Mucosa of descending colon (tissue), 3 donors: ENCODE data around the gene RAP2A. TPM values are rescaled to one million over a fixed set of nuclear protein-coding genes. Genes with fewer than 3 reads are reported as not detected.

Experiments used
- ATAC-seq: fragments of 200-7000 bp; cut with Tn5 transposase; one replicate; pipeline ENCODE4 v1.9.1; 2020; ENCODE audit warnings: mild to moderate bottlenecking, moderate library complexity
- DNase-seq, 3 donors: peaks; one replicate each; pipeline ENCODE4 v3.0.0-alpha.2; 2020
- H3K36me3 ChIP-seq: fragments of 200-600 bp; one replicate; pipeline ENCODE4 v1.8.0; 2021; ENCODE audit warnings: low read depth, mild to moderate bottlenecking
- H3K4me1 ChIP-seq: fragments of 200-600 bp; one replicate; pipeline ENCODE4 v1.8.0; 2021; ENCODE audit warnings: low read depth, mild to moderate bottlenecking
- H3K4me3 ChIP-seq: fragments of 200-600 bp; one replicate; pipeline ENCODE4 v1.8.0; 2021; ENCODE audit warnings: mild to moderate bottlenecking
- H3K9me3 ChIP-seq: fragments of 200-600 bp; one replicate; pipeline ENCODE4 v1.8.0; 2021; ENCODE audit warnings: mild to moderate bottlenecking
- intact Hi-C, 2 donors: fragments of 100-400 bp; cut with DNase I in 1 of 2; cut with micrococcal nuclease in 1 of 2; formaldehyde crosslinking; loops; one replicate each; pipeline versions ENCODE4 v1.11.0 to v1.11.1; 2022; cut with DNase I, micrococcal nuclease
- long read RNA-seq, 2 donors: library from polyadenylated mRNA; unstranded; transcript quantifications; one replicate each; pipeline ENCODE4 v2.0.0, GENCODE V29; 2019 to 2021
- total RNA-seq, 3 donors: library from RNA; stranded (reverse); fragmentation: NEBNext Ultra II Directional in 2 of 3; extraction: Animal tissue kit (Norgen Biotek cat#: 25700) in 2 of 3; gene quantifications; one replicate each; pipeline versions ENCODE4 v1.2.1 to v1.2.4, GENCODE V29; 2021 to 2023
- TF ChIP-seq, protein P1 (sequence below): fragments of 200-600 bp; IDR thresholded peaks from one replicate; pipeline ENCODE4 v1.8.0; 2022; ENCODE audit warnings: antibody characterized with exemption, mild to moderate bottlenecking
- donor health status: DM: no; HTN: no; CAD: no; lungs with moderate emphysema.
- donor health status: DM: no; HTN: no; CAD: no.
- donor health status: DM: no; HTN: yes; CAD: no.

RAP2A gene
- 10 to 100 TPM; 25.5 to 32.5 (median 29.8) TPM for total RNA-seq
- long read RNA-seq, donor 1, full-length matches to known transcripts = 21 of 26 reads
- long read RNA-seq, donor 1, partial matches to known transcripts = 0 of 26 reads
- long read RNA-seq, donor 1, other reads (novel, unspliced or antisense) = 5 of 26 reads
- long read RNA-seq, donor 2, partial matches to known transcripts = 0 of 1 reads
- long read RNA-seq, donor 2, other reads (novel, unspliced or antisense) = 1 of 1 reads

DNA sequence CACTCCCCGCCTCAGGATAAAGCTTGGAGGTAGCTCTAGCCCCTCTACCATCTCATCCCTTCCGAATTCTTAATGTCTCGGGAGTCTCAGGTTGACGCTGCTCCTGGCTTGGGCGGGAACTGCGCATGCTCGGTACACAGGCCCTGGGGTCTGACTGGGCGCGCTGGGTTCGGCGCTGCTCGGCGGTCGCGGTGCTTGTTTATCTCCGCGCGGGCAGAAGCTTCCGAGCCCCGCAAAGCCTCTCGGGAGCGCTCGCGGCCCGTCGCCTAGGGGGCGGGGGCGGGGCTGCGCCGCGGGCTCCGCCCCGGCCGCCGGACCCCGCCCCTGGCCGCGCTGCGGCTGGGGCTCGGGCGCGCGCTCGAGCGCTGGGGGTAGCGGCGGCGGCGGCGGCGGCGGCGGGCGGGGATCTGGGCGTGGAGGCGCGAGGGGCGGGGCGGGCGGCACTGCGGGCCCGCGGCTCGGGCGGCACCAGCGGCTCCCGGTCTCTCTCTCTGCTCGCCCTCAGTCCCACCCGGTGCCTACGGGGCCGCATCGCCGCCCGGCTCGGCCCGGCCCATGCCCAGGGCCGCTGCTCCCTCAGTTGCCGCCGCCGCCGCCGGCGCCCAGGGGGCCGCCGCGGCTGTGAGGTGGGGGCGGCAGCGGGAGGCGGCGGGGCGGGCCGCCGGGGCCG lies at the start of gene RAP2A:
RAP2A (plus strand) TSS at position 443 of the 670 bp plus-strand sequence. CDS start 302 bp downstream, outside the sequence.
- H3K4me3 ChIP-seq = peak within 1 kb of the TSS; percentile 54
- H3K9me3 ChIP-seq = no peaks in the 10 kb centered on the region
- DNase-seq (peak; percentile 88 to 96 (median 92)), ATAC-seq (peak; percentile 80)
- H3K36me3 ChIP-seq = peaks cover 5% of the 10 kb centered on the region
- peaks cover 27% of the 10 kb centered on the region for H3K4me1 ChIP-seq
- TF ChIP-seq, protein P1, sequence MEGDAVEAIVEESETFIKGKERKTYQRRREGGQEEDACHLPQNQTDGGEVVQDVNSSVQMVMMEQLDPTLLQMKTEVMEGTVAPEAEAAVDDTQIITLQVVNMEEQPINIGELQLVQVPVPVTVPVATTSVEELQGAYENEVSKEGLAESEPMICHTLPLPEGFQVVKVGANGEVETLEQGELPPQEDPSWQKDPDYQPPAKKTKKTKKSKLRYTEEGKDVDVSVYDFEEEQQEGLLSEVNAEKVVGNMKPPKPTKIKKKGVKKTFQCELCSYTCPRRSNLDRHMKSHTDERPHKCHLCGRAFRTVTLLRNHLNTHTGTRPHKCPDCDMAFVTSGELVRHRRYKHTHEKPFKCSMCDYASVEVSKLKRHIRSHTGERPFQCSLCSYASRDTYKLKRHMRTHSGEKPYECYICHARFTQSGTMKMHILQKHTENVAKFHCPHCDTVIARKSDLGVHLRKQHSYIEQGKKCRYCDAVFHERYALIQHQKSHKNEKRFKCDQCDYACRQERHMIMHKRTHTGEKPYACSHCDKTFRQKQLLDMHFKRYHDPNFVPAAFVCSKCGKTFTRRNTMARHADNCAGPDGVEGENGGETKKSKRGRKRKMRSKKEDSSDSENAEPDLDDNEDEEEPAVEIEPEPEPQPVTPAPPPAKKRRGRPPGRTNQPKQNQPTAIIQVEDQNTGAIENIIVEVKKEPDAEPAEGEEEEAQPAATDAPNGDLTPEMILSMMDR = no peak
- intact Hi-C loops = no loop called here

DNA sequence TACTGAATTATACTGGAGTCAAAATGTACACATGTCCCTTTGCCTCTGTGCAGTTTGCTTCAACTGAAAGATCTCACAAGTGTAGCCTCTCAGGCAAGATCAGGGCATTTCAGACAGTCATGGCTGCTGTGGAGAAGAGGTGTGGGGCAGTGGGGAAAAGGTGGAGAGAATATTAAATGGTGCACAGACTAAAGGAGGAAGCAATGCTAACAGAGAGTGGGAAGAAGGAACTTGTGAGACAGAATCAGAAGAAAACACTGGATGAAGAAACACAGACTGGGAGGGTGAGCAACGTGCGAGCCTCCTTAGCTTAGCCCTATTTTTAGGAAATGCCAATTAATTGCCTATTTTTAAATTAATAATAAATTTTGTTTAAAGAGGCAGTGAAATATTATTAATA lies 49.6 kb upstream of the RAP2A start:
- intact Hi-C loops = no loop called here
- TF ChIP-seq, protein P1 = no peak
- Histone ChIP-seq H3K36me3 (no peaks in the 10 kb centered on the region), H3K9me3 (no peaks in the 10 kb centered on the region), H3K4me3 (no peak overlapping the region), H3K4me1 (no peaks in the 10 kb centered on the region)
- no peak for DNase-seq
- no peak for ATAC-seq

DNA sequence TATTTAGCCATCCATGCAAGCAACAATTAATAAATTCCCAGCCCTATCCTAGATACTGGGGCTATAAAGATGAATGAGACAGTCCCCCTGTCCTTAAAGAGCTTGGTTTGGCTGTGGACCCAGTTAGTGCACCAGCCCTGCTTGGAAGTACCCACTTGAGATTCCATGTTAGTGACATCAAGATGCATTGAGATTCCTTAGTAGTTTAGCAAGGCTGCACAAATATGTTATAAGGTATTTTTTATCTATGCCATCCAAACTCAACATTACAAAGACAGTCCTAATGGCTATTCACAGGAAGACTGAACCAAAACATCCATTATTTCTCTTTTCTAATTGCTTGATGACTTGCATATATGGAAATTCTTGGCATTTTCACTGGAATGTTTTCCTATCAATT lies 48.8 kb upstream of the RAP2A start:
- TF ChIP-seq, protein P1 = no peak

DNA sequence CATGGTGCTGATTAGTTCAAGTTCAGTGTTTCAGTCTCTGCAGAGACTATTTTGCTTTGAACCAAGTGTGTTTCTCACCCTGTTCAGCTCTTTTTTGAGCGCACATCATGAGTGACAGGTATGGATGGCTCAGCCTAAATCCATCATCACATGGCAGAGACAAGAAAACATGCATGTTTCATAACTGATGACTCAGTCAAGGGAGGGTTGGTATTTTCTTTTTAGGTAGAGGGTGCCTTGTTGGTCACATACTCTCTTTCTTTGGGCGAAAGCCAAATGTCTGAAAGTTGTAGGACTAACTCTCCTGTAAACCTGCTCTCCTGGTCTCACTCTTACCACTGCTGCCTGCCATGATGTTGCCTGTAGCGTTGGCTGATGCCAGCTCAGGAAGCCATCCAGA lies 48.1 kb upstream of the RAP2A start:
- ATAC-seq = no peak
- Histone ChIP-seq H3K36me3 (no peaks in the 10 kb centered on the region), H3K9me3 (no peaks in the 10 kb centered on the region), H3K4me1 (no peaks in the 10 kb centered on the region), H3K4me3 (no peak overlapping the region)
- no peak for DNase-seq
- TF ChIP-seq, protein P1 = no peak
- intact Hi-C loops = no loop called here

More for the DNA sequence above, 48.8 kb upstream of the RAP2A start:
- Histone ChIP-seq H3K4me1 (no peaks in the 10 kb centered on the region), H3K9me3 (no peaks in the 10 kb centered on the region), H3K36me3 (no peaks in the 10 kb centered on the region), H3K4me3 (no peak overlapping the region)
- no peak for DNase-seq
- intact Hi-C loops = no loop called here
- ATAC-seq = no peak

- H3K4me3 ChIP-seq = no peak overlapping the region
- peak; percentile 41 for ATAC-seq
- no peaks in the 10 kb centered on the region for H3K36me3 ChIP-seq
- intact Hi-C loops = no loop called here
- no peaks in the 10 kb centered on the region for H3K9me3 ChIP-seq
- DNase-seq = peak in 1 of 3 donors; percentile 17
- TF ChIP-seq, protein P1 = no peak
- H3K4me1 ChIP-seq = no peaks in the 10 kb centered on the region
Observed at GRCh38 chr13:97386801-97387484, 47.0 kb upstream of the RAP2A start.
